Keratinocyte (primary cell): ENCODE data around the gene DHDDS.

Source experiments
- CTCF ChIP-seq, 3 experiments: IDR thresholded peaks in 1 of 3; conservative IDR thresholded peaks in 1 of 3; optimal IDR thresholded peaks in 1 of 3; 2 replicates in 2 of 3; 3 replicates in 1 of 3; pipeline versions ENCODE3 to v1.5.1; 2011; ENCODE audit warnings: low read length in 3 of 3, mild to moderate bottlenecking in 3 of 3, moderate library complexity in 2 of 3, control low read depth in 1 of 3, inconsistent platforms in 1 of 3; ENCODE audit not compliant: insufficient read depth in 2 of 3; ENCODE audit errors: extremely low read depth in 1 of 3
- EZH2 ChIP-seq: IDR thresholded peaks from one replicate; pipeline ENCODE4 v1.6.1; 2012; ENCODE audit warnings: inconsistent platforms, mild to moderate bottlenecking, low read length, moderate library complexity

DNA sequence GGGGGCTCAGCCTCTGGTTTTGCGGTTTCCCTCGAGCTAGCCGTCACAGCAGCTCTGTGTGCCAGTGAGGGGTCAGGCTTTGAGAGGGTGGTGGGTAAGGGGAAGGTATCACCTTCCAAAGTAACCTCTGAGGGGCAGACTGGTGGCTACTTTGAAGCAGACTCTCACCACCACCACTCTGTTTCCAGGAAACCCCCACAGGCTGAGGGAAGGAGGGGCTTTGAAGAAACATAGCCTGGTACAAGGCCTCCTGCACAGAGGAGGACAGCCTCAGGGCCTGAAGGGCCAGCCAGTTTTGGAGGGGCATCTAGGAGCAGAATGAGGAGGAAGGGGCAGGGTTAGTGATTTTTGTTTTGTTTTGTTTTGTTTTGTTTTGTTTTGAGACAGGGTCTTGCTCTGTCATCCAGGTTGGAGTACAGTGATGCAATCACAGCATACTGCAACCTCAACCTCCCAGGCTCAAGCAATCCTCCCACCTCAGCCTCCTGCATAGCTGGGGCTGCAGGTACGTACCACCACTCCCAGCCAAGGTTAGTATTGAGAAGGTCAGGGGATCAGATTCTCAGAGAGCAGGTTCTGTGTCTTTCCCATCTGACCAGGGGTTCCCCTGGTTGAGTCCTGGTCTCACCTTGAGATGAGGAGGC, 42.4 kb upstream of the DHDDS start:
- TF ChIP-seq CTCF (optimal IDR thresholded peaks at IDR 0.05 in 1 of 3, IDR thresholded peaks at IDR 0.05 in 1 of 3, conservative IDR thresholded peaks at IDR 0.05 in 1 of 3; ENCODE audit: extremely low read depth in 1 of 3, insufficient read depth in 2 of 3, low read length in 3 of 3) (no peak), EZH2 (no peak)
